GM21528 (cell line): Measurements from ENCODE around the gene SP3.
A peak's percentile ranks its signal among the peaks of the same experiment; 100 is the strongest.
"Not testable (repeated sequence)": the region's sequence is repeated elsewhere in the genome, so short reads cannot be mapped to it uniquely, and the experiment has no call there.

Experiments used
- ATAC-seq: cut with Tn5 transposase; IDR thresholded peaks from one replicate; pipeline ENCODE4 v1.9.1; 2021; ENCODE audit warnings: mild to moderate bottlenecking, moderate library complexity; ENCODE audit not compliant: unreplicated experiment, low FRiP score

The SP3 gene

DNA sequence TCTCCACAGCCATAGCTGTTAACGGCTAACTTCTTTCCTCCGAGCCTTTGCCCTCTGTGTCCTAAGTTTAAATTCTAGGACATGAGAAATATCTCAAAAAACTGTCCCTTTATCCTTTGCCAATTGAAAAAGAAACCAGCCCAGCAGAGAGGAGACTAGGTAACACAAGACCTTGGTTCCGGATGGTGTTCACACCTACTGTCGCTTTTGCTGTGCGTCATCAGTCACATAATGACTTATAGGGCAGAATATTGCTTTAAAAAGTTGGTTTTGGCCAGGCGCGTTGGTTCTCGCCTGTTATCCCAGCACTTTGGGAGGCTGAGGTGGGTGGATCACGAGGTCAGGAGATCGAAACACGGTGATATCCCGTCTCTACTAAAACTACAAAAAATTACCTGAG is 66.2 kb downstream of the SP3 start:
- ATAC-seq: peak; percentile 55

GRCh38 chr2:173898178-173898668 is 67.0 kb downstream of the SP3 start:
- ATAC-seq: peak; percentile 86

DNA sequence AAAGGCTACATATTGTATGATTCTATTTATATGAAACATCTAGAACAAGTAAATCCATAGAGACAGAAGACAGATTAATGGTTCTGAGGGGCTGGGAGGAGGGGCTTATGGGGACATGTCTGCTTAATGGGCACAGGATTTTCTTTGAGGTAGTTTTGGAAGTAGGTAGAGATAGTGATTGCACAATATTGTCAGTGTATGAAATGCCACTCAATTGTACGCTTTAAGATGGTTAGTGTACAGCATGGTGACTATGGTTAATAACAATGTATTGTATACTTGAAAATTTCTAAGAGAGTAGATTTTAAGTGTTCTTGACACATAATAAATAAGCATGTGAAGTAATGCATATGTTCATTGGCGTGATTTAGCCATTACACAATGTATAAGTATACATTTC is 68.4 kb downstream of the SP3 start:
- ATAC-seq: no peak

DNA sequence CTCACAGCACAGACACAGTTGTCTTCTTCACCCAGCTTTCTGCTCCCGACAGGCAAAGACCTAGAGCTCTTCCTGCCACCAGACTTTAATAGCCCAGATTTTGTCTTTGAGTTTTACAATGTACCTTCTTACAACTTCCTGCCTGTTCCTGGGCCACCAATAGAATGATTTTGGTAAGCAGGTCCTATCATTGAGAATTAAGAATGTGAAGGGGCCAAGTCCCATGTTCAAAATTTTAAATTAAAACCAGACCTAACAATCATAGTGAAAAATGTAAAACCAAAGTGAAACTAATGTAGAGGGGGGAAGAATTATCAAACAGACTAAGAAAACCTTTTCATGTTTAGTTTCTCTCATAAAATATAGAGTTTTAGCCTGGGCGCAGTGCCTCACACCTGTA is 72.8 kb downstream of the SP3 start:
- no peak for ATAC-seq

GRCh38 chr2:173891315-173892037 is 73.7 kb downstream of the SP3 start:
- no peak for ATAC-seq

DNA sequence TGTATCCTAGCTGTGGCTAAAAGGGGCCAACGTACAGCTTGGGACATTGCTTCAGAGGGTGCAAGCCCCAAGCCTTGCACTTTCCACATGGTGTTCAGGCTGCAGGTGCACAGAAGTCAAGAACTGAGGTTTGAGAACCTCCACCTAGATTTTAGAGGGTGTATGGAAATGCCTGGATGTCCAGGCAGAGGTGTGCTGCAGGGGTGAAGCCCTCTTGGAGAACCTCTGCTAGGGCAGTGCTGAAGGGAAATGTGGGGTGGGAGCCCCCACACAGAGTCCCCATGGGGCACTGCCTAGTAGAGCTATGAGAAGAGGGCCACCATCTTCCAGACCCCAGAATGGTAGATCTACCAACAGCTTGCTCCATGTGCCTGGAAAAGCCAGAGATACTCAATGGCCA is 75.7 kb downstream of the SP3 start:
- ATAC-seq: not testable (repeated sequence)

DNA sequence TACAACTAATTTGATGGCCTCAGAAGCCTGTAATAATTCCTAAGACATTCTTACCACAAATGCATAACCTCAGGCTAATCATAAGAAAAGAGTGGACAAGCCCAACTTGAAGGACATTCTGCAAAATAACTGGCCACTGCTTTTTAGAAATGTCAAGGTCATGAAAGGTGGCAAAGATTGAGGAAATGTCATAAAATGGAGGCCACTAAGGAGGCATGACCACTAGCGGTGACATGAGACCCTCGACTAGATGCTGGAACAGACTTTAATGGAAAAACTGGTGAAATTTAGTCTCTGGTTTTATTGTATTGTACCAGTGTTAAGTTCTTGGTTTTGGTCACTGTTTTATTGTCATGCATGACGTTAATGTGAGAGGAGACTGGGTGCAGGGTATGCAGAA is 78.6 kb downstream of the SP3 start:
- no peak for ATAC-seq

DNA sequence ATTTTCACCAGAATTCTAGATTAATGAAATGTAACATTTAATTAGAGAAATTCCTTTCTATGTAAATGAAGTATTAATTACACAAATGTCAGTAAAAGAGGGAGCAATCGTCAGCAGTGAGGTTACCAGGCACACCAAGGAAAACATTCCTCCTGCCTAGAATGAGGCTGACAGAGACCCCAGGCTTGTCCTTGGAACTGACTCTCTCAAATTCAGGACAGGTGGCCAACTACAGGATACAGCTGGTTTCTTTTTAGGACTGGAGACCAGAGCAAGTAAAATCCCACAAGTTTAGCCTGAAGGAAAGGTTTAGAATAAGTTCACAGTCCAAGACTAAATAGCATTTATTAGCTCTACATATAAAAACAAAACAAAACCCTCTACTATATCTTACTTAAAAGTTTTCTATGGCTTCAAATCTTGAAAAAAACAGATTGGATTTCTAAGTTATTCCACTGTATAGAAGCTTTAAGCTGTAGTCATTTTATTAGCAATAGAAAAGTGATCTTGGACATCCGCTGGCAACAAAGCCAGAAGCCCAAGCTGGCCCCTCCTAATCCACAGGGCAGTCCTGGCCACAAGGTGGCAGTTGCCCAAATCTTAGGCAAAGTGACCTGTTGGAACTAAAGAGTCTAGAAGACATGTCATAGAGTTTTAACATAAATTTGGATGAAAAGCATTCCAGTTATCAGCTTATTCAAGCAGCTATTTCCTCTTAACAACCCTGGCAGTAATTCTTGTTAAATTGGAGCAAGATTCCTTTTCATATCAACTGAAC is 81.0 kb downstream of the SP3 start:
- no peak for ATAC-seq

DNA sequence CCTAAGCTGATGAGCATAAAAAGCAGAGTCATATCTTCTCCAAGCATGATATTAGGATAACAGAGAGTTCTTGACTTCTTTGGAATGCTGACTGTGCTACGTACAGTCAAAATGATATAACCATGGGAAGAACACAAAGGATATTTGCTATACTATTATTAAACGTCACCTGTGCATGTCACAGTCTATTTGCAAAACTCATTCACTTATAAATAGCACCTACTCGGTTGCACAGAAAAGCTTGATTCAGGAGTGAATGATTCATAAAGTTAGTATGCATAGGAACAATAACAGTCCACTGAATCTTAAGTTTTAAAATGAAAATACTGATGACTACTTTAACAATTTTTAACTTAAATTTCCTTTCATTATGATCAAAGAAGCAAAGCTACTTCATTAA is 83.3 kb downstream of the SP3 start:
- ATAC-seq: no peak

GRCh38 chr2:173881461-173881860 is 83.7 kb downstream of the SP3 start:
- ATAC-seq: no peak

DNA sequence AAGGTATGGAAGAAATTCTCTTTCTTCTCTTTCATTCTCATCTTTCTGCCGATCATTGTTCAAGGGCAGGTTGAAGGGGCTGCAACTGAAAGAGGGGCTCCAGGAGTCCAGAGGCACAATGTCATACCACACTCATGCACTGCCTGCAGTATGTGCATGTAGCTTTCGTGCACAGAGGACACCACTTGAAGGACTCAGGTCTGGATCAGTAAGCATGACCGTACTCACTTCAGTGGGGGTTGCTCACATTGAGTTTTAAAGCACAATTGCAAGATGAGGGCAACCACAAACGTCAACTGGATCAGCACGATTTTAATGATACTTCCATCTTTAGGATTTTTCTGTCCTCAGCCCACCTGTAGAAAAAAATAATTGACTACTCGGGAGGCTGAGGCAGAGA is 84.6 kb downstream of the SP3 start:
- no peak for ATAC-seq

DNA sequence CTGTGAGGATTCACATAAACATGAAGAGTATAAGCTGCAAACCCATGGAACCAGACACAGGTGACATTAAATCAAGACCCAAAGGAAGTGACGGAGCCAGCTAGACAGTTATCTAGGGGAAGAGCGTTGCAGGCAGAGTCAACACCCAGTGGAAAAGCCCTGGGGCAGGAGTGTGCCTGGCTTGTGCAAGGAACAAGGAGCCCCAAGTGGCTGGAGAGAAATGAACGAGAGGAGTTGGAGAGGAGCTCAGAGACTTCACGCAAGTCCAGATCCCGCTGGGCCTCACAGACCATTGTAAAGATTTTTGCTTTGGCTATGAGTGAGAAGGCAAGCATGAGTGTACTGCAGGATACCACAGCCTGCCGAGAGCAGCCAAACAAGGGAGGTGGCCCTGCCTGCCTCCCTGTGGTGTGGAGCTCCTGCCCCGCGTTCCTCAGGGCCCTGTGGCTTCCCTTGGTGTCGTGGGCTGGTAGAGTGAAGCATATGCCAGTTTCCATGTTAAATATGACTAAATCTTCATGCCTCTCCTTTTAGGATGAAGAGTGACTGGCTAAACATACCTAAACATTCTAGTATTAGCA is 88.2 kb downstream of the SP3 start:
- no peak for ATAC-seq

- ATAC-seq: peak; percentile 81
Measured at GRCh38 chr2:173874894-173875237, 90.3 kb downstream of the SP3 start.

DNA sequence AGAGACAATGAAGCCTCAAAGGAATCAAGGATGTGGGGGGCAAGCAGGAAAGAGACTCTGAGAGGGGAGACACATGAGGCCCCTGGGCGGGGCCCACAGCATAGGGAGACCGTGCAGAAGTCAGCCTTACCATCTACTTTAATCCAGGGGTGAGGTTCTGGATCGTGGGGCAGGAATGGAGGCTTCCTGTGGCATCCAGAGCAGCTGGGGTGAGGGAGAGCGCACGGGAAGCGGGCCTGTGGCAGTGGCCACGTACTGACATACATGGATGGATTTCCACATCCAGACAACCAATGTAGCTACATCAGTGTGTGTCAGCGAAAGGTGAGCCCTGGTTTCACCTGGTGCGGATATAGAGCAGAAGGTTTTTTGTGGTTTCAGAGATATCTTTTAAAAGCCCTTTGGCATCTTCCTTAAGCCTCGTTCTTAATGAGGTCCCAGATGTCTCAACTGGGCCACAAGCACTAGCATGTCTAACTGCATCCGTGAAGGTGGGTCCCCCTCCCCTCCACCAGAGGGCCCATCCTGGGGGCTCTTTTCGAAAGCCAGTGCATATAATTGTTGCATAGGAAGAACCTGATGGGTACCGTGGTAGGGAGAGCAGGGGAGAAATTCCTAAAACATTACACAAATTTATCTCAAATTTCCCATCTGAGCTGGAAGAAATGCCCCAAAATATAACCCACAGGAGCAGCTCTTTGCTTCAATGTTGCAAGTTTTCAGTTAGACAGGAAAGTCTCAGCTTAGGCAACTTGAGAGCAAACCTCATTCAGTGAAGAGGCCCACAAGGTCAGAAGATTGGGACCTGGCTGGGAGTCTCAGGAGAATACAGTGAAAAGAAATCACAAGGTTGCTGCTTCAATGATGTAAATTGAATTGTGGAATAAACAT is 90.9 kb downstream of the SP3 start:
- ATAC-seq: peak; percentile 33

DNA sequence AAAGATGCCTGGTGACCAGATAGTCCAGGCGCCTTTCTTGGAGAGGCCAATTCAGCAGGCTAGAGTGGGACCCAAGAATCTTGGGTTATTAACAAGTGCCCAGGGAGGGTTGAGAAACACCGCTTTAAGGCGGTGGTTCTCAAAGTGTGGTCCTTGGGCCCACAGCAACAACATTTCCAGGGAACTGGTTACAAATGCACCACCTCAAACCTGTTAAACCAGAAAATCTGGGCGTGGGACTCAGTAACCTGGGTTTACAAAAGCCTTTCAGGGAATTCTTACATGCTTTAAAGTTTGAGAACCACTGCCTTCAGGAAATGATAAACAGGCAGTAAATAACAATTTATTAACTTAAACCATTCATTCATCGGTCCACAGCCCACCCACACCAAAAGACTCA is 92.5 kb downstream of the SP3 start:
- no peak for ATAC-seq

- no peak for ATAC-seq
Measured at GRCh38 chr2:173869244-173870229, 95.6 kb downstream of the SP3 start.

DNA sequence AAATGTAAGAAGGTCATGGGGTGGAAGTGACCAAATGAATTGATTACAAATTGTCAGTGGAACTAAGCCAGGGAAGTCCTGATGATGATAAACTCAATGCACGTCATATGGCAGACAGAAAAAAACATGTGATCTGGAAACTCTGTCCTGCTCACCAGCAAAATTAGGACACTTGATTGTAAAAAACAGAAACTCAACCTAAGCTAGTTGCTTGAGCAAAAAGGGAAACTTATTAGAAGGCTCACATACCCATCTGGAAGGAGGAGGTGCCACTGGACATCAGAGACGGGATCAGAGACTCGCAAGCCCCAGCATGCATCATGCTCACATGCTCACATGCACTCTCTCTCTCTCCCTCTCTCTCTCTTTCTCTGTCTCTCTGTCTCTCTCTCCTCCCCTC is 96.8 kb downstream of the SP3 start:
- ATAC-seq: no peak

DNA sequence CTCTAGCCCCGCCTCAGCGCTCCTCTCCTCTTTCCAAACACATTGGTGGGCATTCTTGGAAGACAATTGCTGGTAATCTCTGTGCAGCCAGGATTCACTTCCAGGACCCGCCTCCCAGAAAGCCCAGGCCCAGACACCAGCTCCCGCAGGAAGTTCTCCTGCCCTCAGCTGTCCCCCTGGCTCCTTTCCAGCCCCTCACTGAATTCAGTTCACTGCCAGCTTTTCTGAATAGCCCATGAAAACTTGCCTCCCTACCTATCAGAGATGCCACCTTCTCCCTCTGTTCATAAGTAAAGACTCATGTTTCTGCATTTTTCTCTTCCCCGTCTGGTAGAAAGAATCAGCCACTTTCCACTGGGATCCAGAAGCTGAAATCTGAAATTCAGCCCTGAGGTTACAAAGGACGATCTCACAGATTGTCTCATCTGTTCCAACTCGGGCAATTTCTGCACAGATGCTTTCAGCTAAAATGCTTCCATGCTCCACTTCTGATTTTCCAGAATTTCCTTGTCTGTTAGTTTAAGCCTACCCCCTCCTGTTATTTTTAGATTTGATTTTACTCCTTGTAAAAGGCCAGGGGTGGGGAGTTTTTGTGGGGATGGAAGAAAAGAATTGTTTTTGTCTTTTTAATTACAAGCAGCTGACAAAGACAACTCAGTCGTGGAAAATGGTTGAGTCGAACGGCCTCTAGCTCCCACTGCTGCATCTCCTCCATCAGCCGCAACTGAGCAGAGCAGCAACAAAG is 98.1 kb downstream of the SP3 start:
- no peak for ATAC-seq
